ENCODE measurements around the gene PTPRZ1.

- TF ChIP-seq TCF12 (IDR thresholded peaks at IDR 0.05; ENCODE audit: low read depth), result no peak
- no peak for TF ChIP-seq EP300 (IDR thresholded peaks at IDR 0.05; ENCODE audit: borderline replicate concordance)
Observed at GRCh38 chr7:121932768-121933167, 59.8 kb downstream of the PTPRZ1 start.
